ENCODE data around the gene IL1RL2.

DNA sequence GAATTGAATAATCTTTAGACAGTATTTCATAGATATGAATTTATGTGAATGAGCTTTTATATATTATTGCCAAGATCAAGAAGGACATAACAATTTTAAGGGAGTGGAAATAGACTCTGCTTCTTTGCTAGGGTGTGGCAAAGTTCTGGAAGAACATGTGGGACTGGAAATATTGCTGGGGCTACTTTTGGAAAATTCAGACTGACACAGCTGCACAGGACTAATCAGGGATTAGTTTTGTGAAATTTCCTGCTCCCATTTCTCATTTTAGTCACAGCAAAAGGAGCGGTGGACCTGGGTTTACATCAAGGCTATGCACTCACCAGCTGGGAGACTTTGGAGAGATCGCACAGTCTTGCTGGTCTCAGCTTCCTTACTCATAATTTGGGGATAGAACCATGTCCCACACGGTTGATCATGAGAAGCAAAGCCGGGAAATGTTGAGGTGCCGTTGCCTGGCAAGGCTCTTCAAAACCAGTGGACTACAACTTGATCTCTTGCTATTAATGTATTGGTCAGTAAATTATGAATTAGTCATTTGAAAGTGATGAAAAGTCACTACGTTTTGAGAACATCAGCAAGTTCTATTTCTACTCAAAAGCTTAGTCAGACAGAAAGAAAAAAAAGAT is 42.4 kb downstream of the IL1RL2 start:
- TF ChIP-seq, protein P1, sequence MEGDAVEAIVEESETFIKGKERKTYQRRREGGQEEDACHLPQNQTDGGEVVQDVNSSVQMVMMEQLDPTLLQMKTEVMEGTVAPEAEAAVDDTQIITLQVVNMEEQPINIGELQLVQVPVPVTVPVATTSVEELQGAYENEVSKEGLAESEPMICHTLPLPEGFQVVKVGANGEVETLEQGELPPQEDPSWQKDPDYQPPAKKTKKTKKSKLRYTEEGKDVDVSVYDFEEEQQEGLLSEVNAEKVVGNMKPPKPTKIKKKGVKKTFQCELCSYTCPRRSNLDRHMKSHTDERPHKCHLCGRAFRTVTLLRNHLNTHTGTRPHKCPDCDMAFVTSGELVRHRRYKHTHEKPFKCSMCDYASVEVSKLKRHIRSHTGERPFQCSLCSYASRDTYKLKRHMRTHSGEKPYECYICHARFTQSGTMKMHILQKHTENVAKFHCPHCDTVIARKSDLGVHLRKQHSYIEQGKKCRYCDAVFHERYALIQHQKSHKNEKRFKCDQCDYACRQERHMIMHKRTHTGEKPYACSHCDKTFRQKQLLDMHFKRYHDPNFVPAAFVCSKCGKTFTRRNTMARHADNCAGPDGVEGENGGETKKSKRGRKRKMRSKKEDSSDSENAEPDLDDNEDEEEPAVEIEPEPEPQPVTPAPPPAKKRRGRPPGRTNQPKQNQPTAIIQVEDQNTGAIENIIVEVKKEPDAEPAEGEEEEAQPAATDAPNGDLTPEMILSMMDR (IDR thresholded peaks at IDR 0.05), result no peak
- TF ChIP-seq POLR2A (IDR thresholded peaks at IDR 0.05), result no peak

All from gastroesophageal sphincter (tissue), 3 donors.